Spleen (tissue), 11 donors: ENCODE measurements around the gene TTC5. TPM values are rescaled to one million over a fixed set of nuclear protein-coding genes. Genes with fewer than 3 reads are reported as not detected.

Experiments used
- DNase-seq: peaks from one replicate; pipeline ENCODE4 v3.0.0-alpha.2; 2020
- H3K27ac ChIP-seq, 8 donors: fragments of 200-600 bp; sonication (generic) in 7 of 8; 1 replicate in 4 of 8; 2 replicates in 4 of 8; pipeline versions ENCODE4 v1.5.0 to v1.8.0; 2016 to 2021; ENCODE audit warnings: inconsistent platforms in 4 of 8, mild to moderate bottlenecking in 4 of 8, moderate library complexity in 1 of 8
- H3K27me3 ChIP-seq, 7 donors: fragments of 200-600 bp; sonication (generic) in 6 of 7; replicated peaks in 1 of 7; 1 replicate in 4 of 7; 2 replicates in 3 of 7; pipeline versions ENCODE4 v1.5.0 to v1.8.0; 2016 to 2021; ENCODE audit warnings: inconsistent platforms in 3 of 7, mild to moderate bottlenecking in 1 of 7
- H3K36me3 ChIP-seq, 6 donors: fragments of 200-600 bp; sonication (generic) in 5 of 6; 1 replicate in 4 of 6; 2 replicates in 2 of 6; pipeline versions ENCODE4 v1.5.0 to v1.8.0; 2016 to 2021; ENCODE audit warnings: inconsistent platforms in 2 of 6
- H3K4me1 ChIP-seq, 6 donors: fragments of 200-600 bp; sonication (generic) in 5 of 6; 1 replicate in 3 of 6; 2 replicates in 3 of 6; pipeline versions ENCODE4 v1.5.0 to v1.8.0; 2016 to 2021; ENCODE audit warnings: inconsistent platforms in 3 of 6
- H3K4me3 ChIP-seq, 8 donors: fragments of 200-600 bp; sonication (generic) in 7 of 8; 1 replicate in 4 of 8; 2 replicates in 4 of 8; pipeline versions ENCODE4 v1.5.0 to v1.8.0; 2016 to 2021; ENCODE audit warnings: inconsistent platforms in 4 of 8, mild to moderate bottlenecking in 4 of 8, moderate library complexity in 2 of 8
- H3K9me3 ChIP-seq, 8 donors: fragments of 200-600 bp; sonication (generic) in 7 of 8; 1 replicate in 4 of 8; 2 replicates in 4 of 8; pipeline versions ENCODE4 v1.5.0 to v1.8.0; 2016 to 2021; ENCODE audit warnings: inconsistent platforms in 4 of 8
- POLR2A ChIP-seq, 3 donors: fragments of 450-650 bp; IDR thresholded peaks; one replicate each; pipeline ENCODE4 v1.5.1; 2017; ENCODE audit warnings: antibody characterized with exemption in 3 of 3, mild to moderate bottlenecking in 1 of 3
- POLR2AphosphoS5 ChIP-seq, 3 donors: sonication (generic); formaldehyde crosslinking; IDR thresholded peaks; one replicate each; pipeline ENCODE4 v1.5.1; 2017; ENCODE audit warnings: antibody characterized with exemption in 3 of 3
- WGBS, 5 donors: extraction: QIAGEN DNeasy Blood & Tissue Kit in 3 of 5; methylation state at CpG; one replicate each; pipeline versions ENCODE4 v1.1.5 to v1.1.7; 2013 to 2018; 5-methylcytosine and 5-hydroxymethylcytosine counted together
- intact Hi-C: fragments of 100-400 bp; cut with DNase I; formaldehyde crosslinking; loops from one replicate; pipeline ENCODE4 v1.15.0; 2023; ENCODE audit warnings: low total_unique reads
- polyA plus RNA-seq, 3 donors: library from polyadenylated mRNA; stranded (reverse); fragments of 200-250 nt; gene quantifications; one replicate each; pipeline ENCODE4 v1.2.1, GENCODE V29; 2013
- total RNA-seq, 7 donors: library from RNA; depleted of rRNA in 3 of 7; stranded (reverse); fragments of >200 nt in 3 of 7; fragmentation: NEBNext Ultra II Directional in 4 of 7; extraction: Animal tissue kit (Norgen Biotek cat#: 25700) in 4 of 7; gene quantifications; one replicate each; pipeline versions ENCODE4 v1.1.0 to v1.2.1, GENCODE V29; 2016 to 2021
- TF ChIP-seq, protein P1 (sequence below), 11 experiments: fragments of 200-600 bp in 7 of 11; fragments of 450-650 bp in 4 of 11; sonication (generic) in 4 of 11; IDR thresholded peaks in 8 of 11; conservative IDR thresholded peaks in 3 of 11; 1 replicate in 7 of 11; 2 replicates in 4 of 11; pipeline versions ENCODE4 v1.4.0 to v1.8.0; 2016 to 2021; ENCODE audit warnings: antibody characterized with exemption in 11 of 11, inconsistent platforms in 4 of 11, mild to moderate bottlenecking in 1 of 11
- donor health status: healthy with polysubstance abuse.
- donor health status: DM: no; HTN: no; CAD: no; lungs with moderate emphysema.
- donor health status: DM: no; HTN: no; CAD: no.
- donor health status: Bipolar disorder and iron deficiency.
- donor health status: healthy.
- donor health status: DM: no; HTN: no; CAD: no.
- donor health status: DM: yes; HTN: yes; CAD: no.

TTC5 gene
- total and polyA plus RNA-seq, 10 donors = 5.9 to 21.9 (median 18.4) TPM

DNA sequence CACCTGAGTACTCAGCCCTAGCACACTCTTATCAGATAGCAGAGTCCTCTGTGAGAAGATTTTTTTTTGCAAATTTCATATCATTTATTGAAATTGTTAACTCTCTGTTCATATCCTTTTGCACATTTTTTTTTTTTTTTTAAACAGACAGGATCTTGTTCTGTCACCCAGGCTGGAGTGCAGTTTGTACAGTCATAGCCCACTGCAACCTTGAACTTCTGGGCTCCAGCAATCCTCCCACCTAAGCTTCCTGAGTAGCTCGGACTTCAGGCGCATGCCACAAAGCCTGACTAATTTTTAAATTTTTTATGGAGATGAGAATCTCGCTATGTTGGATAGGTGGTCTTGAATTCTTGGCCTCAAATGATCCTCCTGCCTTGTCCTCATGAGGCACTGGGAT lies 42.0 kb upstream of the TTC5 start:
- TF ChIP-seq, protein P1, sequence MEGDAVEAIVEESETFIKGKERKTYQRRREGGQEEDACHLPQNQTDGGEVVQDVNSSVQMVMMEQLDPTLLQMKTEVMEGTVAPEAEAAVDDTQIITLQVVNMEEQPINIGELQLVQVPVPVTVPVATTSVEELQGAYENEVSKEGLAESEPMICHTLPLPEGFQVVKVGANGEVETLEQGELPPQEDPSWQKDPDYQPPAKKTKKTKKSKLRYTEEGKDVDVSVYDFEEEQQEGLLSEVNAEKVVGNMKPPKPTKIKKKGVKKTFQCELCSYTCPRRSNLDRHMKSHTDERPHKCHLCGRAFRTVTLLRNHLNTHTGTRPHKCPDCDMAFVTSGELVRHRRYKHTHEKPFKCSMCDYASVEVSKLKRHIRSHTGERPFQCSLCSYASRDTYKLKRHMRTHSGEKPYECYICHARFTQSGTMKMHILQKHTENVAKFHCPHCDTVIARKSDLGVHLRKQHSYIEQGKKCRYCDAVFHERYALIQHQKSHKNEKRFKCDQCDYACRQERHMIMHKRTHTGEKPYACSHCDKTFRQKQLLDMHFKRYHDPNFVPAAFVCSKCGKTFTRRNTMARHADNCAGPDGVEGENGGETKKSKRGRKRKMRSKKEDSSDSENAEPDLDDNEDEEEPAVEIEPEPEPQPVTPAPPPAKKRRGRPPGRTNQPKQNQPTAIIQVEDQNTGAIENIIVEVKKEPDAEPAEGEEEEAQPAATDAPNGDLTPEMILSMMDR (IDR thresholded peaks at IDR 0.05 in 8 of 11, conservative IDR thresholded peaks at IDR 0.05 in 3 of 11) = no peak
- no peak for TF ChIP-seq POLR2A (IDR thresholded peaks at IDR 0.05)
- TF ChIP-seq POLR2AphosphoS5 (IDR thresholded peaks at IDR 0.05) = no peak
- Histone ChIP-seq H3K4me1 (peaks cover 0 to 18% (median 16%) of the 10 kb centered on the region in 6 donors), H3K27ac (no peak overlapping the region), H3K4me3 (no peak overlapping the region), H3K27me3 (no peaks in the 10 kb centered on the region), H3K9me3 (no peaks in the 10 kb centered on the region), H3K36me3 (peaks cover 0 to 79% (median 47%) of the 10 kb centered on the region in 6 donors)
- no peak for DNase-seq
- 78 to 87% (median 86%) methylated on average over 3 of the region's 3 CpGs for WGBS, 5 donors
- intact Hi-C loops = loop anchor here (10.0 kb wide), 1 partner anchor 57 kb away; no protein-coding TSS in a partner anchor

DNA sequence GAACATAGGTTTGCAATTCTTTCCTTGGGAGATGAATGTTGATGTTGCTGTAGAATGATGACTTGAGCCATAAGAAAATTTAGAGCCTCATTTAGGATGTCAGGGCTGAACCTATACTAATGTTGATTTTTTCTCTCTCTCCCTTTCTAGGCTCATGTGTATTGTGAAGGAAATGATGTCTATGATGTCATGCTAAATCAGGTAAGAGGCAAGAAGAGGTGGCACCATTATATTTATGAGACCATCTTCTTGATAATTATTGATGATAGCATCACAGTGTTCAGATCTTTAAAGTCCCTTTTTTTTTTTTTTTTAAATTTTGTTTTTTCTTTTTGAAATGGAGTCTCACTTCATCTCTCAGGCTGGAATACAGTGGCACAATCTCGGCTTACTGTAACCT lies 41.0 kb upstream of the TTC5 start:
- Histone ChIP-seq H3K9me3 (no peaks in the 10 kb centered on the region), H3K36me3 (peaks cover 0 to 68% (median 37%) of the 10 kb centered on the region in 6 donors), H3K27me3 (no peaks in the 10 kb centered on the region), H3K4me3 (no peak overlapping the region), H3K4me1 (peaks cover 0 to 27% (median 20%) of the 10 kb centered on the region in 6 donors), H3K27ac (no peak overlapping the region)
- no peak for DNase-seq
- 93 to 100% (median 100%) methylated on average over 1 of the region's 1 CpG for WGBS, 5 donors
- intact Hi-C loops = loop anchor here (10.0 kb wide), 1 partner anchor 58 kb away; no protein-coding TSS in a partner anchor
- TF ChIP-seq, protein P1 (IDR thresholded peaks at IDR 0.05 in 8 of 11, conservative IDR thresholded peaks at IDR 0.05 in 3 of 11) = no peak
- TF ChIP-seq POLR2AphosphoS5 (IDR thresholded peaks at IDR 0.05) (no peak), POLR2A (IDR thresholded peaks at IDR 0.05) (no peak)

DNA sequence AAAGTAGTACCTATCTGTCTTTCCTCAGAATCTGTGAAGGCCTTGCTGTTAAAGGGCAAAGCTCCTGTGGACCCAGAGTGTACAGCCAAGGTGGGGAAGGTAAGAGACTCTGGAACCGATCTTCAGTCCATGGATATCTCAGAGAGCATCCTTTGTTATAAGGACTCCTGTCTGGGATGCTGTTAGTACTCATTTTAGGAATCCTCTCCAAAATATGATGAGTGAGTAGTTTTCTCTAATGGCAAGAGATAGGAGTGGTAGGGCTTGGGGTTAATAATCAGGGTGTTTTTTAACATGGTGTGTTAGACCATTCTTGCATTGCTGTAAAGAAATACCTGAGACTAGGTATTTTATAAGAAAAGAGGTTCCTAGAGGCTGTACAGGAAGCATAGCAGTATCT lies 39.6 kb upstream of the TTC5 start:
- Histone ChIP-seq H3K4me3 (no peak overlapping the region), H3K27me3 (no peaks in the 10 kb centered on the region), H3K27ac (no peak overlapping the region), H3K9me3 (no peaks in the 10 kb centered on the region), H3K4me1 (peaks cover 0 to 29% (median 23%) of the 10 kb centered on the region in 6 donors), H3K36me3 (peaks cover 0 to 55% (median 27%) of the 10 kb centered on the region in 6 donors)
- no peak for DNase-seq
- intact Hi-C loops = loop anchor here (10.0 kb wide), 1 partner anchor 59 kb away; no protein-coding TSS in a partner anchor
- 90 to 100% (median 93%) methylated on average over 1 of the region's 1 CpG for WGBS, 5 donors
- TF ChIP-seq, protein P1 (IDR thresholded peaks at IDR 0.05 in 8 of 11, conservative IDR thresholded peaks at IDR 0.05 in 3 of 11) = no peak
- TF ChIP-seq POLR2A (IDR thresholded peaks at IDR 0.05) (no peak), POLR2AphosphoS5 (IDR thresholded peaks at IDR 0.05) (no peak)

DNA sequence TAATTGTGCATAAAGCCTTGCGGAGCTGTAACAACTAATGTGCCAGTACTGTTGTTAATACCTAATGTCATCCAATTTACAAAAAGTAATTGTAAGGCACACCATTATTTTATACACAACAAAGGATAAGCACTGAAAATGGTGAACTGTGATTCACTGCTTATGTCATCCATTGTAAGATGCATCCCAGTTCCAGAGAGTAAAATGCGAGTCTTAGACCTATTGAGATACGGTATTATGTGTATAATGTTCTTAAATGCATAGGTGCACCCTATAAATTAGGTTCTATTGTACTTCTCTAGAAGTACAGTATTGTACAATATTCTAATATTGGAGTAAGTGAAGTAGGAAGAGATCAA lies 38.1 kb upstream of the TTC5 start:
- WGBS, 5 donors = 0 to 6% (median 5%) methylated on average over 3 of the region's 3 CpGs
- Histone ChIP-seq H3K9me3 (no peaks in the 10 kb centered on the region), H3K4me3 (peak overlapping the region; percentile 56 to 90 (median 63)), H3K27me3 (no peaks in the 10 kb centered on the region), H3K4me1 (peaks cover 0 to 29% (median 23%) of the 10 kb centered on the region in 6 donors), H3K36me3 (peaks cover 0 to 39% (median 21%) of the 10 kb centered on the region in 6 donors), H3K27ac (peak overlapping the region; percentile 64 to 96 (median 90))
- intact Hi-C loops = loop anchor here (10.0 kb wide), 1 partner anchor 61 kb away; no protein-coding TSS in a partner anchor
- DNase-seq = no peak
- TF ChIP-seq POLR2A (IDR thresholded peaks at IDR 0.05) = no peak
- TF ChIP-seq, protein P1 (IDR thresholded peaks at IDR 0.05 in 8 of 11, conservative IDR thresholded peaks at IDR 0.05 in 3 of 11) = no peak
- no peak for TF ChIP-seq POLR2AphosphoS5 (IDR thresholded peaks at IDR 0.05)
